Measurements from ENCODE around the gene POU2F3.

GRCh38 chr11:120216426-120217102 lies 23.4 kb upstream of the POU2F3 start:
- TF ChIP-seq, protein P1, sequence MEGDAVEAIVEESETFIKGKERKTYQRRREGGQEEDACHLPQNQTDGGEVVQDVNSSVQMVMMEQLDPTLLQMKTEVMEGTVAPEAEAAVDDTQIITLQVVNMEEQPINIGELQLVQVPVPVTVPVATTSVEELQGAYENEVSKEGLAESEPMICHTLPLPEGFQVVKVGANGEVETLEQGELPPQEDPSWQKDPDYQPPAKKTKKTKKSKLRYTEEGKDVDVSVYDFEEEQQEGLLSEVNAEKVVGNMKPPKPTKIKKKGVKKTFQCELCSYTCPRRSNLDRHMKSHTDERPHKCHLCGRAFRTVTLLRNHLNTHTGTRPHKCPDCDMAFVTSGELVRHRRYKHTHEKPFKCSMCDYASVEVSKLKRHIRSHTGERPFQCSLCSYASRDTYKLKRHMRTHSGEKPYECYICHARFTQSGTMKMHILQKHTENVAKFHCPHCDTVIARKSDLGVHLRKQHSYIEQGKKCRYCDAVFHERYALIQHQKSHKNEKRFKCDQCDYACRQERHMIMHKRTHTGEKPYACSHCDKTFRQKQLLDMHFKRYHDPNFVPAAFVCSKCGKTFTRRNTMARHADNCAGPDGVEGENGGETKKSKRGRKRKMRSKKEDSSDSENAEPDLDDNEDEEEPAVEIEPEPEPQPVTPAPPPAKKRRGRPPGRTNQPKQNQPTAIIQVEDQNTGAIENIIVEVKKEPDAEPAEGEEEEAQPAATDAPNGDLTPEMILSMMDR (conservative IDR thresholded peaks at IDR 0.05 in 1 of 2, IDR thresholded peaks at IDR 0.05 in 1 of 2; ENCODE audit: low read depth in 1 of 2, low read length in 2 of 2), result no peak
- no peak for TF ChIP-seq EZH2 (IDR thresholded peaks at IDR 0.05; ENCODE audit: low read length, missing control alignments)
